Activated naive CD4-positive, alpha-beta T cell treated with anti-CD3 and anti-CD28 coated beads, Interleukin-2, amount 10 ng/mL, durations not matched to agents 7 days and 5 days (primary cell): ENCODE results near the gene CD2BP2.

Source experiments
- CTCF ChIA-PET: fragments of 350-600 bp; sonication (Branson Sonifier 250); formaldehyde crosslinking; loops from one replicate; lab custom pipeline; 2021; ENCODE audit warnings: antibody characterized with exemption; lab: Charles Lee
- DNase-seq: peaks from one replicate; pipeline ENCODE4 v3.0.0-alpha.2; 2020
- H3K27ac Mint-ChIP-seq: one replicate; pipeline ENCODE4 v1.8.0; 2021; ENCODE audit warnings: mild to moderate bottlenecking, moderate library complexity, mixed read lengths
- H3K27me3 Mint-ChIP-seq: one replicate; pipeline ENCODE4 v1.8.0; 2021; ENCODE audit warnings: mild to moderate bottlenecking, mixed read lengths
- H3K36me3 Mint-ChIP-seq: one replicate; pipeline ENCODE4 v1.8.0; 2021; ENCODE audit warnings: mixed read lengths
- H3K4me1 Mint-ChIP-seq: one replicate; pipeline ENCODE4 v1.8.0; 2021; ENCODE audit warnings: mixed read lengths
- H3K4me3 Mint-ChIP-seq: one replicate; pipeline ENCODE4 v1.8.0; 2021; ENCODE audit warnings: mild to moderate bottlenecking, moderate library complexity, mixed read lengths
- H3K9me3 Mint-ChIP-seq: one replicate; pipeline ENCODE4 v1.8.0; 2021; ENCODE audit warnings: mixed read lengths

Gene CD2BP2

GRCh38 chr16:30372038-30372712 is 17.1 kb upstream of the CD2BP2 start:
- Mint-ChIP-seq H3K27ac (peak overlapping the region; percentile 92), H3K9me3 (no peaks in the 10 kb centered on the region), H3K4me3 (peak overlapping the region; percentile 80), H3K36me3 (peaks cover 12% of the 10 kb centered on the region), H3K27me3 (no peaks in the 10 kb centered on the region), H3K4me1 (peaks cover 44% of the 10 kb centered on the region)
- no peak for DNase-seq
- CTCF ChIA-PET = interaction anchor here (0.6 to 1.7 kb wide), 4 partner anchors 10 to 101 kb away, joined by 3 to 12 read pairs (median 3); partner anchors contain the start of gene SEPTIN1

- CTCF ChIA-PET = interaction anchor here (0.6 to 1.7 kb wide), 8 partner anchors 9 to 102 kb away, joined by 3 to 12 read pairs (median 3); partner anchors contain the start of gene SEPTIN1
- Mint-ChIP-seq H3K27me3 (no peaks in the 10 kb centered on the region), H3K4me3 (peak overlapping the region; percentile 80), H3K9me3 (no peaks in the 10 kb centered on the region), H3K4me1 (peaks cover 45% of the 10 kb centered on the region), H3K36me3 (peaks cover 18% of the 10 kb centered on the region), H3K27ac (peak overlapping the region; percentile 92)
- no peak for DNase-seq
Measured at GRCh38 chr16:30371248-30371816, 16.2 kb upstream of the CD2BP2 start.

- CTCF ChIA-PET = interaction anchor here (0.7 to 1.7 kb wide), 6 partner anchors 10 to 39 kb away, joined by 3 to 12 read pairs (median 3); partner anchors contain the start of gene SEPTIN1
- Mint-ChIP-seq H3K36me3 (peaks cover 18% of the 10 kb centered on the region), H3K4me3 (peak within 1 kb of the TSS; percentile 87), H3K9me3 (no peaks in the 10 kb centered on the region), H3K4me1 (peaks cover 46% of the 10 kb centered on the region), H3K27ac (peak within 1 kb of the TSS; percentile 92), H3K27me3 (no peaks in the 10 kb centered on the region)
- peak; percentile 100 for DNase-seq
Measured at GRCh38 chr16:30370456-30371247, 15.5 kb upstream of the CD2BP2 start, which contains the start of gene TBC1D10B. Gene TBC1D10B (minus strand): TSS chr16:30370494. CDS start chr16:30370183, 311 bp downstream.

- H3K27me3 Mint-ChIP-seq = no peaks in the 10 kb centered on the region
- no peaks in the 10 kb centered on the region for H3K9me3 Mint-ChIP-seq
- peaks cover 23% of the 10 kb centered on the region for H3K36me3 Mint-ChIP-seq
- no peak for DNase-seq
- CTCF ChIA-PET = interaction anchor here (1.2 to 1.8 kb wide), 2 partner anchors 27 to 39 kb away, joined by 3 to 8 read pairs; no protein-coding TSS in a partner anchor
- no peak overlapping the region for H3K27ac Mint-ChIP-seq
- H3K4me1 Mint-ChIP-seq = peaks cover 50% of the 10 kb centered on the region
- peak overlapping the region; percentile 80 for H3K4me3 Mint-ChIP-seq
Measured at GRCh38 chr16:30369938-30370455, 14.9 kb upstream of the CD2BP2 start.

GRCh38 chr16:30369091-30369937 is 14.2 kb upstream of the CD2BP2 start:
- Mint-ChIP-seq H3K27ac (peak overlapping the region; percentile 76), H3K4me1 (peaks cover 54% of the 10 kb centered on the region), H3K27me3 (no peaks in the 10 kb centered on the region), H3K4me3 (peak overlapping the region; percentile 87), H3K36me3 (peaks cover 28% of the 10 kb centered on the region), H3K9me3 (no peaks in the 10 kb centered on the region)
- CTCF ChIA-PET = interaction anchor here (0.6 to 1.8 kb wide), 5 partner anchors 12 to 261 kb away, joined by 3 to 8 read pairs (median 3); partner anchors contain the start of gene DCTPP1
- peak; percentile 49 for DNase-seq

- Mint-ChIP-seq H3K4me3 (peak overlapping the region; percentile 87), H3K27me3 (no peaks in the 10 kb centered on the region), H3K27ac (peak overlapping the region; percentile 76)
Measured at GRCh38 chr16:30368792-30369090, 13.6 kb upstream of the CD2BP2 start.

GRCh38 chr16:30368122-30368791 is 13.1 kb upstream of the CD2BP2 start:
- H3K27ac Mint-ChIP-seq = peak overlapping the region; percentile 47
- DNase-seq = no peak
- H3K4me1 Mint-ChIP-seq = peaks cover 52% of the 10 kb centered on the region
- no peaks in the 10 kb centered on the region for H3K9me3 Mint-ChIP-seq
- H3K36me3 Mint-ChIP-seq = peaks cover 35% of the 10 kb centered on the region
- CTCF ChIA-PET = interaction anchor here (0.9 to 2.0 kb wide), 5 partner anchors 11 to 62 kb away, joined by 3 to 8 read pairs (median 4); partner anchors contain the start of gene DCTPP1
- no peaks in the 10 kb centered on the region for H3K27me3 Mint-ChIP-seq
- peak overlapping the region; percentile 87 for H3K4me3 Mint-ChIP-seq

More at GRCh38 chr16:30368792-30369090, 13.6 kb upstream of the CD2BP2 start:
- Mint-ChIP-seq H3K36me3 (peaks cover 33% of the 10 kb centered on the region), H3K9me3 (no peaks in the 10 kb centered on the region), H3K4me1 (peaks cover 54% of the 10 kb centered on the region)
- CTCF ChIA-PET = interaction anchor here (0.6 to 1.8 kb wide), 4 partner anchors 12 to 261 kb away, joined by 3 to 8 read pairs (median 3); partner anchors contain the start of gene DCTPP1
- DNase-seq = no peak

GRCh38 chr16:30367349-30368009 is 12.4 kb upstream of the CD2BP2 start:
- no peaks in the 10 kb centered on the region for H3K9me3 Mint-ChIP-seq
- peaks cover 41% of the 10 kb centered on the region for H3K36me3 Mint-ChIP-seq
- H3K4me1 Mint-ChIP-seq = peaks cover 53% of the 10 kb centered on the region
- DNase-seq = no peak
- CTCF ChIA-PET = interaction anchor here (1.1 to 2.0 kb wide), 3 partner anchors 11 to 255 kb away, joined by 3 to 5 read pairs (median 4); no protein-coding TSS in a partner anchor
- H3K4me3 Mint-ChIP-seq = peak overlapping the region; percentile 87
- H3K27me3 Mint-ChIP-seq = no peaks in the 10 kb centered on the region
- peak overlapping the region; percentile 35 for H3K27ac Mint-ChIP-seq

- no peaks in the 10 kb centered on the region for H3K9me3 Mint-ChIP-seq
- DNase-seq = no peak
- H3K27ac Mint-ChIP-seq = no peak overlapping the region
- no peaks in the 10 kb centered on the region for H3K27me3 Mint-ChIP-seq
- peak overlapping the region; percentile 87 for H3K4me3 Mint-ChIP-seq
- peaks cover 44% of the 10 kb centered on the region for H3K36me3 Mint-ChIP-seq
- CTCF ChIA-PET = interaction anchor here (1.1 to 2.0 kb wide), 3 partner anchors 10 to 254 kb away, joined by 3 to 5 read pairs (median 4); no protein-coding TSS in a partner anchor
- peaks cover 49% of the 10 kb centered on the region for H3K4me1 Mint-ChIP-seq
Measured at GRCh38 chr16:30366511-30366910, 11.4 kb upstream of the CD2BP2 start.

- peaks cover 53% of the 10 kb centered on the region for H3K36me3 Mint-ChIP-seq
Measured at GRCh38 chr16:30365200-30365599, 10.1 kb upstream of the CD2BP2 start.

GRCh38 chr16:30361180-30361579 is 6.1 kb upstream of the CD2BP2 start:
- Mint-ChIP-seq H3K9me3 (no peaks in the 10 kb centered on the region), H3K36me3 (peaks cover 66% of the 10 kb centered on the region), H3K27me3 (no peaks in the 10 kb centered on the region), H3K27ac (no peak overlapping the region), H3K4me1 (peaks cover 35% of the 10 kb centered on the region), H3K4me3 (no peak overlapping the region)
- no peak for DNase-seq
- CTCF ChIA-PET = no interaction called here

More at GRCh38 chr16:30365200-30365599, 10.1 kb upstream of the CD2BP2 start:
- H3K27me3 Mint-ChIP-seq = no peaks in the 10 kb centered on the region
- peaks cover 49% of the 10 kb centered on the region for H3K4me1 Mint-ChIP-seq
- no peaks in the 10 kb centered on the region for H3K9me3 Mint-ChIP-seq
- H3K4me3 Mint-ChIP-seq = no peak overlapping the region
- H3K27ac Mint-ChIP-seq = no peak overlapping the region
- CTCF ChIA-PET = interaction anchor here (1.1 to 1.2 kb wide), 2 partner anchors 44 to 273 kb away, joined by 3 to 4 read pairs; partner anchors contain the start of gene TBX6
- DNase-seq = no peak

- CTCF ChIA-PET = no interaction called here
- Mint-ChIP-seq H3K36me3 (peaks cover 61% of the 10 kb centered on the region), H3K27ac (no peak overlapping the region)
Measured at GRCh38 chr16:30359871-30360170, 4.7 kb upstream of the CD2BP2 start.

More at GRCh38 chr16:30359871-30360170, 4.7 kb upstream of the CD2BP2 start:
- Mint-ChIP-seq H3K9me3 (no peaks in the 10 kb centered on the region), H3K27me3 (no peaks in the 10 kb centered on the region), H3K4me3 (no peak overlapping the region), H3K4me1 (peaks cover 39% of the 10 kb centered on the region)
- DNase-seq = no peak
